Dendritic cell treated with granulocyte-macrophage colony-stimulating factor and Interleukin-4, amounts not matched to agents 40 ng/mL and 50 ng/mL, for 4 days (primary cell): ENCODE measurements around the gene RGSL1.

Experiments used
- H3K27ac Mint-ChIP-seq: one replicate; pipeline ENCODE4 v1.8.0; 2022; ENCODE audit warnings: mild to moderate bottlenecking, mixed read lengths
- H3K27me3 Mint-ChIP-seq: one replicate; pipeline ENCODE4 v1.8.0; 2022; ENCODE audit warnings: mild to moderate bottlenecking, mixed read lengths
- H3K36me3 Mint-ChIP-seq: one replicate; pipeline ENCODE4 v1.8.0; 2022; ENCODE audit warnings: low read depth, mixed read lengths
- H3K4me1 Mint-ChIP-seq: one replicate; pipeline ENCODE4 v1.8.0; 2022; ENCODE audit warnings: low read depth, mixed read lengths
- H3K4me3 Mint-ChIP-seq: one replicate; pipeline ENCODE4 v1.8.0; 2022; ENCODE audit warnings: mild to moderate bottlenecking, moderate library complexity, mixed read lengths
- H3K9me3 Mint-ChIP-seq: one replicate; pipeline ENCODE4 v1.8.0; 2022; ENCODE audit warnings: mixed read lengths
- intact Hi-C: fragments of 100-400 bp; cut with micrococcal nuclease; formaldehyde crosslinking; loops from one replicate; pipeline ENCODE4 v1.15.0; 2022

RGSL1 gene

GRCh38 chr1:182473556-182473955 lies 23.6 kb downstream of the RGSL1 start:
- peaks cover 16% of the 10 kb centered on the region for H3K9me3 Mint-ChIP-seq
- H3K4me3 Mint-ChIP-seq, result no peak overlapping the region
- no peaks in the 10 kb centered on the region for H3K4me1 Mint-ChIP-seq
- no peaks in the 10 kb centered on the region for H3K36me3 Mint-ChIP-seq
- H3K27me3 Mint-ChIP-seq, result peaks cover 3% of the 10 kb centered on the region
- H3K27ac Mint-ChIP-seq, result no peak overlapping the region
- intact Hi-C loops, result no loop called here

GRCh38 chr1:182476625-182477024 lies 26.7 kb downstream of the RGSL1 start:
- H3K4me1 Mint-ChIP-seq, result no peaks in the 10 kb centered on the region
- no peak overlapping the region for H3K4me3 Mint-ChIP-seq
- intact Hi-C loops, result no loop called here
- peaks cover 29% of the 10 kb centered on the region for H3K9me3 Mint-ChIP-seq
- H3K36me3 Mint-ChIP-seq, result no peaks in the 10 kb centered on the region
- H3K27ac Mint-ChIP-seq, result no peak overlapping the region
- H3K27me3 Mint-ChIP-seq, result no peaks in the 10 kb centered on the region

GRCh38 chr1:182478238-182478637 lies 28.3 kb downstream of the RGSL1 start:
- H3K4me3 Mint-ChIP-seq, result no peak overlapping the region
- H3K36me3 Mint-ChIP-seq, result no peaks in the 10 kb centered on the region
- intact Hi-C loops, result no loop called here
- H3K4me1 Mint-ChIP-seq, result no peaks in the 10 kb centered on the region
- H3K27ac Mint-ChIP-seq, result no peak overlapping the region
- H3K9me3 Mint-ChIP-seq, result peaks cover 29% of the 10 kb centered on the region
- H3K27me3 Mint-ChIP-seq, result no peaks in the 10 kb centered on the region

- Mint-ChIP-seq H3K27ac (no peak overlapping the region), H3K4me1 (peaks cover 9% of the 10 kb centered on the region), H3K9me3 (peaks cover 8% of the 10 kb centered on the region), H3K36me3 (no peaks in the 10 kb centered on the region), H3K4me3 (no peak overlapping the region), H3K27me3 (no peaks in the 10 kb centered on the region)
- intact Hi-C loops, result no loop called here
These were observed 34.1 kb downstream of the RGSL1 start for GRCh38 chr1:182484067-182484466.

- Mint-ChIP-seq H3K4me1 (peaks cover 9% of the 10 kb centered on the region), H3K36me3 (no peaks in the 10 kb centered on the region), H3K27me3 (no peaks in the 10 kb centered on the region), H3K27ac (no peak overlapping the region), H3K4me3 (no peak overlapping the region), H3K9me3 (peaks cover 2% of the 10 kb centered on the region)
- intact Hi-C loops, result no loop called here
These were observed 34.7 kb downstream of the RGSL1 start for GRCh38 chr1:182484531-182485257.

GRCh38 chr1:182485861-182486260 lies 35.9 kb downstream of the RGSL1 start:
- Mint-ChIP-seq H3K27ac (no peak overlapping the region), H3K36me3 (no peaks in the 10 kb centered on the region), H3K4me3 (no peak overlapping the region), H3K27me3 (no peaks in the 10 kb centered on the region), H3K9me3 (no peaks in the 10 kb centered on the region), H3K4me1 (peaks cover 9% of the 10 kb centered on the region)
- intact Hi-C loops, result no loop called here

GRCh38 chr1:182488803-182489202 lies 38.9 kb downstream of the RGSL1 start:
- Mint-ChIP-seq H3K4me3 (no peak overlapping the region), H3K36me3 (no peaks in the 10 kb centered on the region), H3K4me1 (peaks cover 20% of the 10 kb centered on the region), H3K9me3 (no peaks in the 10 kb centered on the region), H3K27ac (no peak overlapping the region), H3K27me3 (no peaks in the 10 kb centered on the region)
- intact Hi-C loops, result no loop called here

- no peak overlapping the region for H3K4me3 Mint-ChIP-seq
- H3K36me3 Mint-ChIP-seq, result no peaks in the 10 kb centered on the region
- intact Hi-C loops, result no loop called here
These were observed 43.1 kb downstream of the RGSL1 start for GRCh38 chr1:182493063-182493462.

GRCh38 chr1:182495002-182495401 lies 45.1 kb downstream of the RGSL1 start:
- Mint-ChIP-seq H3K4me1 (peaks cover 15% of the 10 kb centered on the region), H3K4me3 (no peak overlapping the region), H3K36me3 (no peaks in the 10 kb centered on the region), H3K9me3 (no peaks in the 10 kb centered on the region), H3K27ac (no peak overlapping the region), H3K27me3 (no peaks in the 10 kb centered on the region)
- intact Hi-C loops, result no loop called here

More at GRCh38 chr1:182493063-182493462, 43.1 kb downstream of the RGSL1 start:
- H3K27ac Mint-ChIP-seq, result no peak overlapping the region
- no peaks in the 10 kb centered on the region for H3K9me3 Mint-ChIP-seq
- no peaks in the 10 kb centered on the region for H3K27me3 Mint-ChIP-seq
- peaks cover 15% of the 10 kb centered on the region for H3K4me1 Mint-ChIP-seq

GRCh38 chr1:182495693-182496092 lies 45.7 kb downstream of the RGSL1 start:
- Mint-ChIP-seq H3K27me3 (no peaks in the 10 kb centered on the region), H3K9me3 (no peaks in the 10 kb centered on the region), H3K4me1 (peaks cover 15% of the 10 kb centered on the region), H3K4me3 (no peak overlapping the region), H3K27ac (no peak overlapping the region), H3K36me3 (no peaks in the 10 kb centered on the region)
- intact Hi-C loops, result no loop called here

- intact Hi-C loops, result no loop called here
- H3K27me3 Mint-ChIP-seq, result no peaks in the 10 kb centered on the region
- H3K4me3 Mint-ChIP-seq, result no peak overlapping the region
- no peak overlapping the region for H3K27ac Mint-ChIP-seq
- no peaks in the 10 kb centered on the region for H3K9me3 Mint-ChIP-seq
- H3K4me1 Mint-ChIP-seq, result no peaks in the 10 kb centered on the region
- no peaks in the 10 kb centered on the region for H3K36me3 Mint-ChIP-seq
These were observed 57.7 kb downstream of the RGSL1 start for GRCh38 chr1:182507685-182508084.

GRCh38 chr1:182515556-182515955 lies 65.6 kb downstream of the RGSL1 start:
- H3K36me3 Mint-ChIP-seq, result no peaks in the 10 kb centered on the region
- H3K27ac Mint-ChIP-seq, result no peak overlapping the region
- no peak overlapping the region for H3K4me3 Mint-ChIP-seq
- no peaks in the 10 kb centered on the region for H3K27me3 Mint-ChIP-seq
- no peaks in the 10 kb centered on the region for H3K4me1 Mint-ChIP-seq
- peaks cover 13% of the 10 kb centered on the region for H3K9me3 Mint-ChIP-seq
- intact Hi-C loops, result no loop called here

- peaks cover 36% of the 10 kb centered on the region for H3K9me3 Mint-ChIP-seq
These were observed 70.8 kb downstream of the RGSL1 start for GRCh38 chr1:182520736-182521135.

GRCh38 chr1:182525342-182525741 lies 75.4 kb downstream of the RGSL1 start:
- intact Hi-C loops, result no loop called here
- Mint-ChIP-seq H3K9me3 (peaks cover 54% of the 10 kb centered on the region), H3K27ac (no peak overlapping the region), H3K4me3 (no peak overlapping the region), H3K27me3 (no peaks in the 10 kb centered on the region), H3K4me1 (no peaks in the 10 kb centered on the region), H3K36me3 (no peaks in the 10 kb centered on the region)

More at GRCh38 chr1:182520736-182521135, 70.8 kb downstream of the RGSL1 start:
- H3K27me3 Mint-ChIP-seq, result no peaks in the 10 kb centered on the region
- H3K4me3 Mint-ChIP-seq, result no peak overlapping the region
- no peaks in the 10 kb centered on the region for H3K4me1 Mint-ChIP-seq
- intact Hi-C loops, result no loop called here
- no peak overlapping the region for H3K27ac Mint-ChIP-seq
- H3K36me3 Mint-ChIP-seq, result no peaks in the 10 kb centered on the region

- Mint-ChIP-seq H3K9me3 (peaks cover 54% of the 10 kb centered on the region), H3K27ac (no peak overlapping the region), H3K4me1 (no peaks in the 10 kb centered on the region), H3K27me3 (no peaks in the 10 kb centered on the region), H3K36me3 (no peaks in the 10 kb centered on the region), H3K4me3 (no peak overlapping the region)
- intact Hi-C loops, result no loop called here
These were observed 77.7 kb downstream of the RGSL1 start for GRCh38 chr1:182527680-182528079.
